Retinal pigment epithelial cell (primary cell): ENCODE results near the gene VEPH1.

Source experiments
- DNase-seq: peaks from one replicate; pipeline ENCODE4 v3.0.0-alpha.2; 2010; ENCODE audit warnings: low read depth
- H3K4me3 ChIP-seq: 2 replicates; pipeline ENCODE4 v1.5.1; 2011; ENCODE audit warnings: mild to moderate bottlenecking, low read length, control low read depth, moderate library complexity
- CTCF ChIP-seq: conservative IDR thresholded peaks from 2 replicates; pipeline ENCODE4 v1.5.1; 2011; ENCODE audit warnings: low read depth, low read length, control low read depth, inconsistent platforms

Gene VEPH1

GRCh38 chr3:157276801-157277200 is 226.4 kb downstream of the VEPH1 start:
- H3K4me3 ChIP-seq: no peak overlapping the region
- TF ChIP-seq CTCF: no peak
- no peak for DNase-seq

DNA sequence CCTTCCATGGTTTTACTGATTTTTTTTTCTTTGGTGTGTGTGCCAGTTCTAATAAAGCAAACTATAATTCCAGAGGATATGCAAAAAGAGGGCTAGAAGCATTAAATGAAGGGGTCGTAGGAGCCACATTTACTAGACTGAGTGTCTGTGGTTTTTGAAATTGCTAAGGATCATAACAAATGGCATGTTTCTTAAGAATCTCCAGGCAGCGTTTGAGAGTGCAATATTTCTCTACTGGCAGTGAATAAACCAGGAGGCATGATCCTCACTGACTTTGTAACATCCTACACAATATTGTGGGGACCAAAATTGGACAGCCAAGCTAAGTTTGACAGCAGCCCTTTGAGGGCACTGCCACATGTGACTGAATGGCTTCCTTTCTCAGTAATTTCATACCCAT is 227.4 kb downstream of the VEPH1 start:
- TF ChIP-seq CTCF: no peak
- no peak overlapping the region for H3K4me3 ChIP-seq
- DNase-seq: no peak

GRCh38 chr3:157274644-157275137 is 228.5 kb downstream of the VEPH1 start:
- TF ChIP-seq CTCF: no peak
- no peak for DNase-seq
- no peak overlapping the region for H3K4me3 ChIP-seq

DNA sequence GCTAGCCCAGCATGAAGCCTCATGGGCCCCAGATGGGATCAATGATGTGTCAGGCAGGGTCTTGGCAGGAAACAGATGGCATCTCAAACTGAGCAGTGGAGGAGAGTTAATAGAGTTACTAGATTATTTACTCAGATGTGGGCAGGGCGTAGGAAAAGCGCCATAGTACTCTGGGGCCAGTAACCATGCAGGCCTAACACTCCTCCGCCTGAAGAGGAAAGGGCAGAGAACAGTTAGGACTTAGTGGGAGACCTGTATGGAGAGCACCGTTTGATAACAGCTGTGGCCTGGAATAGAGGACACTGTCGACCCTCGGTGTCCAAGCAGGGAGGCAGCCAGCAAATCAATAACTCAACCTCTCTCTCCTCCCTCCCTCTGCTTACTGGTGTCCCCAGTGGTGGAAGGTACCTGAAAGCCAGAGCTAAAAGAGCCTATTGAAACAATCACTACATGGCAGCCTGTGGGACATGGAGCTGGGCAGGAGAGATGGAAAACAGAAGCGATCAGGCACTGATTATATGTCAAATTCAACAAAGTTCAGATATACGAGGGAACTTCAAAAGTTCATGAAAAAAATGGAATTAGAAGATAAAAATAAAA is 231.8 kb downstream of the VEPH1 start:
- no peak for DNase-seq
- no peak for TF ChIP-seq CTCF
- H3K4me3 ChIP-seq: no peak overlapping the region

DNA sequence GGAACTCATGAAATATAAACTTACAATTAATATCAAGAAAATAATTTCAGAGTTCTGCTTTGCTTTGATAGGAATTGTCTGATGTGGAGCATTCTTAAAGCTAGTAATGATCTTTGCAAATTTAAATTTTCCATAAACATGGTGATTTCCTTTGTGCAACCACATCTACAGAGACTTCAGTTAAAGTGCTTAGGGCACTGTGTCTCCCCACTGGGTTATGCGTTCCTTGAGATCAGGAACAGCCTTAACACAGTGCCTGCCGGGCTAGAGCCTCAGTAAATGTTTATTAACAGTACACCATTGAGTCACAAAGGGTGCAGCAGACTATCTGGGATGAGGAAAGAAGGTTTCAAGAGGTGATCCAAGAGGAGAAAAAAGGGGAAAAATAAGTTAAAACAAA is 235.2 kb downstream of the VEPH1 start:
- H3K4me3 ChIP-seq: no peak overlapping the region
- DNase-seq: no peak
- TF ChIP-seq CTCF: no peak

- H3K4me3 ChIP-seq: no peak overlapping the region
- no peak for DNase-seq
Measured at GRCh38 chr3:157265931-157266330, 237.3 kb downstream of the VEPH1 start.

More at GRCh38 chr3:157265931-157266330, 237.3 kb downstream of the VEPH1 start:
- no peak for TF ChIP-seq CTCF
